ENCODE data around the gene CNNM1.

The CNNM1 gene

GRCh38 chr10:99312501-99312900, 16.7 kb upstream of the CNNM1 start:
- Histone ChIP-seq H3K27me3 (ENCODE audit: control insufficient read depth, insufficient read depth, low read length) (peaks cover 2% of the 10 kb centered on the region), H3K4me3 (ENCODE audit: low read depth, low read length) (no peak overlapping the region), H3K36me3 (ENCODE audit: control insufficient read depth, insufficient read depth, low read length) (no peaks in the 10 kb centered on the region), H3K9ac (no peak overlapping the region), H3K27ac (no peak overlapping the region), H3K9me3 (ENCODE audit: control insufficient read depth, low read length) (peaks cover 6% of the 10 kb centered on the region), H3K79me2 (no peaks in the 10 kb centered on the region), H3K4me1 (no peaks in the 10 kb centered on the region), H2AFZ (no peak overlapping the region), H3K4me2 (ENCODE audit: low read length) (no peak overlapping the region)
- no peak for TF ChIP-seq CTCF (IDR thresholded peaks at IDR 0.05)

GRCh38 chr10:99315853-99316252, 13.3 kb upstream of the CNNM1 start:
- Histone ChIP-seq H3K79me2 (no peaks in the 10 kb centered on the region), H3K4me2 (ENCODE audit: low read length) (no peak overlapping the region), H2AFZ (no peak overlapping the region), H3K4me1 (no peaks in the 10 kb centered on the region), H3K9ac (no peak overlapping the region), H3K4me3 (ENCODE audit: low read depth, low read length) (no peak overlapping the region), H3K27me3 (ENCODE audit: control insufficient read depth, insufficient read depth, low read length) (peaks cover 2% of the 10 kb centered on the region), H3K9me3 (ENCODE audit: control insufficient read depth, low read length) (peaks cover 6% of the 10 kb centered on the region), H3K27ac (no peak overlapping the region), H3K36me3 (ENCODE audit: control insufficient read depth, insufficient read depth, low read length) (no peaks in the 10 kb centered on the region)
- TF ChIP-seq CTCF (IDR thresholded peaks at IDR 0.05): no peak

- peaks cover 6% of the 10 kb centered on the region for H3K9me3 ChIP-seq (ENCODE audit: control insufficient read depth, low read length)
- no peak overlapping the region for H2AFZ ChIP-seq
- no peak for TF ChIP-seq CTCF (IDR thresholded peaks at IDR 0.05)
- H3K9ac ChIP-seq: no peak overlapping the region
- H3K79me2 ChIP-seq: no peaks in the 10 kb centered on the region
- H3K4me3 ChIP-seq (ENCODE audit: low read depth, low read length): no peak overlapping the region
- peaks cover 2% of the 10 kb centered on the region for H3K27me3 ChIP-seq (ENCODE audit: control insufficient read depth, insufficient read depth, low read length)
- H3K4me1 ChIP-seq: no peaks in the 10 kb centered on the region
- no peaks in the 10 kb centered on the region for H3K36me3 ChIP-seq (ENCODE audit: control insufficient read depth, insufficient read depth, low read length)
- H3K27ac ChIP-seq: no peak overlapping the region
- H3K4me2 ChIP-seq (ENCODE audit: low read length): no peak overlapping the region
Observed at GRCh38 chr10:99316374-99316773, 12.8 kb upstream of the CNNM1 start.

GRCh38 chr10:99318048-99318447, 11.1 kb upstream of the CNNM1 start:
- TF ChIP-seq CTCF (IDR thresholded peaks at IDR 0.05): no peak
- Histone ChIP-seq H3K4me3 (ENCODE audit: low read depth, low read length) (no peak overlapping the region), H3K27ac (no peak overlapping the region), H3K27me3 (ENCODE audit: control insufficient read depth, insufficient read depth, low read length) (peaks cover 2% of the 10 kb centered on the region), H3K4me1 (no peaks in the 10 kb centered on the region), H2AFZ (no peak overlapping the region), H3K9ac (no peak overlapping the region), H3K79me2 (no peaks in the 10 kb centered on the region), H3K4me2 (ENCODE audit: low read length) (no peak overlapping the region), H3K9me3 (ENCODE audit: control insufficient read depth, low read length) (no peaks in the 10 kb centered on the region), H3K36me3 (ENCODE audit: control insufficient read depth, insufficient read depth, low read length) (no peaks in the 10 kb centered on the region)

GRCh38 chr10:99318475-99318874, 10.7 kb upstream of the CNNM1 start:
- TF ChIP-seq CTCF (IDR thresholded peaks at IDR 0.05): no peak
- Histone ChIP-seq H3K36me3 (ENCODE audit: control insufficient read depth, insufficient read depth, low read length) (no peaks in the 10 kb centered on the region), H2AFZ (no peak overlapping the region), H3K27ac (no peak overlapping the region), H3K9ac (no peak overlapping the region), H3K4me1 (no peaks in the 10 kb centered on the region), H3K4me2 (ENCODE audit: low read length) (no peak overlapping the region), H3K9me3 (ENCODE audit: control insufficient read depth, low read length) (no peaks in the 10 kb centered on the region), H3K4me3 (ENCODE audit: low read depth, low read length) (no peak overlapping the region), H3K79me2 (no peaks in the 10 kb centered on the region), H3K27me3 (ENCODE audit: control insufficient read depth, insufficient read depth, low read length) (peaks cover 2% of the 10 kb centered on the region)
